HCT116 (cell line): Measurements from ENCODE around the gene CPM. TPM values are rescaled to one million over a fixed set of nuclear protein-coding genes. Genes with fewer than 3 reads are reported as not detected.

Source experiments
- ATAC-seq: fragments of 200-7000 bp; cut with Tn5 transposase; 2 replicates; pipeline ENCODE4 v1.9.1; 2020; ENCODE audit warnings: mild to moderate bottlenecking, moderate library complexity
- BruUV-seq: library from RNA; stranded (reverse); fragments of 400-500 nt; replicated peaks from 2 replicates; lab custom pipeline; 2021; lab: Mats Ljungman, UMichigan
- CTCF ChIA-PET: fragments of 300-600 bp; sonication (Branson Sonifier 250); formaldehyde crosslinking; loops from one replicate; lab custom pipeline; 2021; ENCODE audit warnings: antibody characterized with exemption; lab: Charles Lee
- POLR2A ChIA-PET: fragments of 300-600, 350-600 bp; sonication (Branson Sonifier 250); formaldehyde crosslinking; loops from one replicate; lab custom pipeline; 2021; ENCODE audit warnings: antibody characterized with exemption; lab: Charles Lee
- RAD21 ChIA-PET, 2 experiments: fragments of 300-600 bp; sonication (Branson Sonifier 250); formaldehyde crosslinking; loops; one replicate each; lab custom pipeline; 2023; ENCODE audit warnings: low total read pairs in 2 of 2; ENCODE audit not compliant: uncharacterized antibody in 2 of 2, unreplicated experiment in 2 of 2, low non-redundant PET in 1 of 2; lab: Charles Lee
- DNase-seq: peaks from one replicate; pipeline ENCODE4 v3.0.0-alpha.2; 2010; ENCODE audit warnings: low read depth, low spot score
- H2AFZ ChIP-seq: fragments of 200-600 bp; shearing (Covaris generic), sonication (generic); 2 replicates; pipeline ENCODE4 v1.6.1; 2017; ENCODE audit warnings: low read depth, mixed run types, mixed read lengths, antibody characterized with exemption, low read length; ENCODE audit not compliant: poor library complexity, severe bottlenecking
- H3K27ac ChIP-seq: 2 replicates; pipeline ENCODE4 v1.5.1; 2012; ENCODE audit warnings: low read depth, low read length
- H3K27me3 ChIP-seq: fragments of 200-600 bp; sonication (generic); 2 replicates; pipeline ENCODE4 v1.6.1; 2016; ENCODE audit warnings: mixed run types, low read length, mixed read lengths; ENCODE audit not compliant: insufficient read depth
- H3K36me3 ChIP-seq, 2 experiments: fragments of 200-500 bp in 1 of 2; fragments of 200-600 bp in 1 of 2; sonication (Bioruptor generic) in 1 of 2; sonication (generic) in 1 of 2; 2 replicates each; pipeline versions ENCODE4 v1.5.1 to v1.6.1; 2014 to 2016; ENCODE audit warnings: low read length in 2 of 2, inconsistent platforms in 1 of 2, mixed read lengths in 1 of 2, mixed run types in 1 of 2; ENCODE audit not compliant: insufficient read depth in 2 of 2, control insufficient read depth in 1 of 2
- H3K4me1 ChIP-seq, 2 experiments: fragments of 200-600 bp in 1 of 2; sonication (generic) in 1 of 2; 2 replicates each; pipeline versions ENCODE4 v1.5.1 to v1.6.1; 2012 to 2017; ENCODE audit warnings: low read length in 2 of 2, inconsistent platforms in 1 of 2, mild to moderate bottlenecking in 1 of 2, mixed read lengths in 1 of 2, mixed run types in 1 of 2, moderate library complexity in 1 of 2; ENCODE audit not compliant: insufficient read depth in 2 of 2, control insufficient read depth in 1 of 2
- H3K4me2 ChIP-seq: fragments of 200-600 bp; sonication (generic); 2 replicates; pipeline ENCODE4 v1.6.1; 2017; ENCODE audit warnings: mixed run types, low read length, mixed read lengths
- H3K4me3 ChIP-seq, 2 experiments: fragments of 200-600 bp in 1 of 2; sonication (generic) in 1 of 2; replicated peaks in 1 of 2; 2 replicates each; pipeline ENCODE4 v1.5.1; 2011 to 2016; ENCODE audit warnings: low read length in 2 of 2, control low read depth in 1 of 2, low read depth in 1 of 2, mild to moderate bottlenecking in 1 of 2, mixed read lengths in 1 of 2, mixed run types in 1 of 2
- H3K79me2 ChIP-seq: fragments of 200-600 bp; sonication (generic); 2 replicates; pipeline ENCODE4 v1.6.1; 2017; ENCODE audit warnings: mild to moderate bottlenecking, mixed run types, low read length, moderate library complexity, mixed read lengths; ENCODE audit not compliant: insufficient read depth
- H3K9ac ChIP-seq: fragments of 200-600 bp; sonication (generic); 2 replicates; pipeline ENCODE4 v1.6.1; 2016; ENCODE audit warnings: low read length, mixed read lengths
- H3K9me2 ChIP-seq: fragments of 200-600 bp; sonication (generic), shearing (Covaris generic); 2 replicates; pipeline ENCODE4 v1.6.1; 2017; ENCODE audit warnings: mixed run types, mild to moderate bottlenecking, moderate library complexity; ENCODE audit not compliant: insufficient read depth
- H3K9me3 ChIP-seq, 2 experiments: fragments of 200-500 bp in 1 of 2; fragments of 200-600 bp in 1 of 2; sonication (Bioruptor generic) in 1 of 2; sonication (generic) in 1 of 2; 2 replicates each; pipeline ENCODE4 v1.6.1; 2014 to 2017; ENCODE audit warnings: low read length in 2 of 2, mixed read lengths in 2 of 2, inconsistent platforms in 1 of 2, low read depth in 1 of 2, mild to moderate bottlenecking in 1 of 2, mixed run types in 1 of 2, moderate library complexity in 1 of 2; ENCODE audit not compliant: control insufficient read depth in 1 of 2, insufficient read depth in 1 of 2
- H4K20me1 ChIP-seq: fragments of 200-600 bp; sonication (generic), shearing (Covaris generic); 2 replicates; pipeline ENCODE4 v1.6.1; 2017; ENCODE audit warnings: mixed run types, mild to moderate bottlenecking, moderate library complexity; ENCODE audit not compliant: insufficient read depth
- ATF3 ChIP-seq: IDR thresholded peaks from 2 replicates; pipeline ENCODE4 v1.6.1; 2012
- CEBPB ChIP-seq: IDR thresholded peaks from 2 replicates; pipeline ENCODE4 v1.6.1; 2012; ENCODE audit warnings: low read depth
- CTCF ChIP-seq, 3 experiments: fragments of 200-600 bp in 1 of 3; sonication (generic) in 1 of 3; IDR thresholded peaks in 2 of 3; conservative IDR thresholded peaks in 1 of 3; 2 replicates each; pipeline ENCODE4 v1.5.1; 2012 to 2017; ENCODE audit warnings: low read depth in 2 of 3, low read length in 2 of 3, antibody characterized with exemption in 1 of 3, borderline replicate concordance in 1 of 3, control low read depth in 1 of 3, mild to moderate bottlenecking in 1 of 3, mixed read lengths in 1 of 3, mixed run types in 1 of 3, moderate library complexity in 1 of 3; ENCODE audit not compliant: insufficient read depth in 1 of 3
- EGR1 ChIP-seq: IDR thresholded peaks from 2 replicates; pipeline ENCODE4 v1.6.1; 2012; ENCODE audit warnings: low read depth
- ELF1 ChIP-seq: IDR thresholded peaks from 2 replicates; pipeline ENCODE4 v1.6.1; 2012; ENCODE audit warnings: low read depth, borderline replicate concordance
- FOSL1 ChIP-seq: IDR thresholded peaks from 2 replicates; pipeline ENCODE4 v1.6.1; 2012; ENCODE audit warnings: low read depth
- JUND ChIP-seq: IDR thresholded peaks from 2 replicates; pipeline ENCODE4 v1.6.1; 2012
- MAX ChIP-seq: IDR thresholded peaks from 2 replicates; pipeline ENCODE4 v1.6.1; 2012
- POLR2A ChIP-seq: IDR thresholded peaks from 2 replicates; pipeline ENCODE4 v1.7.0; 2011; ENCODE audit warnings: borderline replicate concordance; ENCODE audit not compliant: insufficient read depth, insufficient read length; ENCODE audit errors: extremely low read depth
- POLR2AphosphoS5 ChIP-seq: IDR thresholded peaks from 2 replicates; pipeline ENCODE4 v1.6.1; 2011; ENCODE audit warnings: mild to moderate bottlenecking, low read depth, low read length, moderate library complexity
- RAD21 ChIP-seq: IDR thresholded peaks from 2 replicates; pipeline ENCODE4 v1.6.1; 2012; ENCODE audit warnings: low read depth, mild to moderate bottlenecking
- REST ChIP-seq: IDR thresholded peaks from 2 replicates; pipeline ENCODE4 v1.6.1; 2012; ENCODE audit warnings: low read depth
- SIN3A ChIP-seq: IDR thresholded peaks from 2 replicates; pipeline ENCODE4 v1.6.1; 2012; ENCODE audit warnings: low read depth
- SP1 ChIP-seq: IDR thresholded peaks from 2 replicates; pipeline ENCODE4 v1.6.1; 2012; ENCODE audit warnings: low read depth
- SRF ChIP-seq: IDR thresholded peaks from 2 replicates; pipeline ENCODE4 v1.6.1; 2012; ENCODE audit warnings: low read depth
- TCF7L2 ChIP-seq: IDR thresholded peaks from 2 replicates; pipeline ENCODE4 v1.7.0; 2011; ENCODE audit warnings: borderline replicate concordance, inconsistent platforms; ENCODE audit not compliant: insufficient read depth, insufficient read length; ENCODE audit errors: extremely low read depth
- ZBTB33 ChIP-seq: IDR thresholded peaks from 2 replicates; pipeline ENCODE4 v1.6.1; 2011; ENCODE audit warnings: mild to moderate bottlenecking, low read length, moderate library complexity; ENCODE audit not compliant: insufficient replicate concordance; ENCODE audit errors: extremely low read depth
- ZFX ChIP-seq: fragments of 450-650 bp; IDR thresholded peaks from 2 replicates; pipeline ENCODE4 v1.6.1; 2017
- ZNF274 ChIP-seq: fragments of 200-500 bp; sonication (Bioruptor generic); IDR thresholded peaks from 2 replicates; pipeline ENCODE4 v1.6.1; 2014; ENCODE audit warnings: mild to moderate bottlenecking, low read depth, low read length, inconsistent platforms
- intact Hi-C: fragments of 100-400 bp; cut with micrococcal nuclease; formaldehyde crosslinking; loops from 2 replicates; pipeline ENCODE4 v1.10.0; 2022
- total RNA-seq: library from RNA; stranded (reverse); gene quantifications from one replicate; pipeline ENCODE4 v1.2.1, GENCODE V29; 2021; ENCODE audit not compliant: unreplicated experiment

The CPM gene
- total RNA-seq, 1 experiment from 2014 or later = 5.3 TPM

GRCh38 chr12:68903511-68903910 is 29.5 kb downstream of the CPM start:
- Histone ChIP-seq H3K9ac (no peak overlapping the region), H4K20me1 (no peaks in the 10 kb centered on the region), H3K4me2 (no peak overlapping the region), H3K4me3 (no peak overlapping the region), H2AFZ (no peak overlapping the region), H3K9me2 (no peaks in the 10 kb centered on the region), H3K36me3 (no peaks in the 10 kb centered on the region), H3K9me3 (no peaks in the 10 kb centered on the region), H3K27me3 (no peaks in the 10 kb centered on the region), H3K4me1 (peaks cover 0 to 5% of the 10 kb centered on the region in 2 experiments; a peak in 1 of 4 replicates), H3K27ac (no peak overlapping the region)
- ChIA-PET CTCF (no interaction called here), RAD21 (no interaction called here), POLR2A (no interaction called here)
- intact Hi-C loops = no loop called here
- no TSS peak for BruUV-seq
- no peak for DNase-seq
- TF ChIP-seq ZNF274 = no peak
- TF ChIP-seq ELF1 = no peak
- TF ChIP-seq REST = no peak
- no peak for TF ChIP-seq RAD21
- no peak for TF ChIP-seq SP1
- no peak for TF ChIP-seq TCF7L2
- TF ChIP-seq ZBTB33 = no peak
- TF ChIP-seq SRF = no peak
- no peak for TF ChIP-seq EGR1
- no peak for TF ChIP-seq ATF3
- no peak for TF ChIP-seq POLR2AphosphoS5
- TF ChIP-seq FOSL1 = no peak
- no peak for TF ChIP-seq CTCF (IDR thresholded peaks at IDR 0.05 in 2 of 3, conservative IDR thresholded peaks at IDR 0.05 in 1 of 3; ENCODE audit: borderline replicate concordance in 1 of 3, insufficient read depth in 1 of 3, low read depth in 2 of 3, low read length in 2 of 3)
- TF ChIP-seq CEBPB = no peak
- no peak for TF ChIP-seq JUND
- TF ChIP-seq SIN3A = no peak
- TF ChIP-seq MAX = no peak
- no peak for TF ChIP-seq POLR2A
- TF ChIP-seq ZFX = no peak
- TF ChIP-seq, all 23 proteins: peak for 0
- no peak for ATAC-seq
- H3K79me2 ChIP-seq = no peaks in the 10 kb centered on the region
